HEK293 (cell line): ENCODE measurements around the gene PPFIA2.

ENCODE experiments used
- ZBTB7A ChIP-seq: fragments of 450-650 bp; formaldehyde crosslinking; IDR thresholded peaks from 2 replicates; pipeline ENCODE4 v1.5.1; 2016; ENCODE audit warnings: low read depth, missing biosample characterization, missing genetic modification characterization
- ZNF621 ChIP-seq: fragments of 450-650 bp; formaldehyde crosslinking; IDR thresholded peaks from 2 replicates; pipeline ENCODE4 v1.5.1; 2017; ENCODE audit warnings: missing biosample characterization, missing genetic modification characterization
- TF ChIP-seq, protein P1 (sequence below): fragments of 450-650 bp; formaldehyde crosslinking; optimal IDR thresholded peaks from 2 replicates; pipeline ENCODE3; 2016; ENCODE audit warnings: missing biosample characterization, mild to moderate bottlenecking, missing genetic modification characterization
- TF ChIP-seq, protein P2 (sequence below): fragments of 450-650 bp; formaldehyde crosslinking; IDR thresholded peaks from 2 replicates; pipeline ENCODE4 v1.5.1; 2016; ENCODE audit warnings: missing biosample characterization, missing genetic modification characterization
- TF ChIP-seq, protein P3 (sequence below): fragments of 450-650 bp; formaldehyde crosslinking; IDR thresholded peaks from 2 replicates; pipeline ENCODE4 v1.5.1; 2016; ENCODE audit warnings: missing biosample characterization, missing genetic modification characterization

DNA sequence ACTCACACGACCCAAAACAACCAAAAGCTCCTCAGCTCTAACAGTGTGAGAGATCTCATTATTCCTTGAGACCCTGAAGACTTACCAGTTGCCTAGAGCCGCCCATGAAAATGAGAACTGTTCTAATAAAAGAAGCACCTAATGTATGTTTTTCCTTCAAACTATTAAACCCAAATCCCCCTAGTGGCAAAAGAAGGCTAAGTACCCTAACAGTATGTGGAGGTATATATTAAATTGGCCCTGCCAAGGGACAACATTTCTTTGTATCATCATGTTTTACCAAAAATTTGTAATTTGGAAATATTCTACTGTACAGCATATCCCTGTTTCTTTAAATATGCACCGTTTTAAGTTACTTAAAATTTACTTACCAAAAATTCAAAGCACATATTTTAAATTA, 38.0 kb upstream of the PPFIA2 start:
- TF ChIP-seq, protein P1, sequence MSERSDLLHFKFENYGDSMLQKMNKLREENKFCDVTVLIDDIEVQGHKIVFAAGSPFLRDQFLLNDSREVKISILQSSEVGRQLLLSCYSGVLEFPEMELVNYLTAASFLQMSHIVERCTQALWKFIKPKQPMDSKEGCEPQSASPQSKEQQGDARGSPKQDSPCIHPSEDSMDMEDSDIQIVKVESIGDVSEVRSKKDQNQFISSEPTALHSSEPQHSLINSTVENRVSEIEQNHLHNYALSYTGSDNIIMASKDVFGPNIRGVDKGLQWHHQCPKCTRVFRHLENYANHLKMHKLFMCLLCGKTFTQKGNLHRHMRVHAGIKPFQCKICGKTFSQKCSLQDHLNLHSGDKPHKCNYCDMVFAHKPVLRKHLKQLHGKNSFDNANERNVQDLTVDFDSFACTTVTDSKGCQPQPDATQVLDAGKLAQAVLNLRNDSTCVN (tag by site-specific recombination), result no peak
- TF ChIP-seq, protein P2, sequence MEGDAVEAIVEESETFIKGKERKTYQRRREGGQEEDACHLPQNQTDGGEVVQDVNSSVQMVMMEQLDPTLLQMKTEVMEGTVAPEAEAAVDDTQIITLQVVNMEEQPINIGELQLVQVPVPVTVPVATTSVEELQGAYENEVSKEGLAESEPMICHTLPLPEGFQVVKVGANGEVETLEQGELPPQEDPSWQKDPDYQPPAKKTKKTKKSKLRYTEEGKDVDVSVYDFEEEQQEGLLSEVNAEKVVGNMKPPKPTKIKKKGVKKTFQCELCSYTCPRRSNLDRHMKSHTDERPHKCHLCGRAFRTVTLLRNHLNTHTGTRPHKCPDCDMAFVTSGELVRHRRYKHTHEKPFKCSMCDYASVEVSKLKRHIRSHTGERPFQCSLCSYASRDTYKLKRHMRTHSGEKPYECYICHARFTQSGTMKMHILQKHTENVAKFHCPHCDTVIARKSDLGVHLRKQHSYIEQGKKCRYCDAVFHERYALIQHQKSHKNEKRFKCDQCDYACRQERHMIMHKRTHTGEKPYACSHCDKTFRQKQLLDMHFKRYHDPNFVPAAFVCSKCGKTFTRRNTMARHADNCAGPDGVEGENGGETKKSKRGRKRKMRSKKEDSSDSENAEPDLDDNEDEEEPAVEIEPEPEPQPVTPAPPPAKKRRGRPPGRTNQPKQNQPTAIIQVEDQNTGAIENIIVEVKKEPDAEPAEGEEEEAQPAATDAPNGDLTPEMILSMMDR (tag by site-specific recombination), result no peak
- TF ChIP-seq ZNF621 (tag by site-specific recombination) (no peak), ZBTB7A (no peak)
- TF ChIP-seq, protein P3, sequence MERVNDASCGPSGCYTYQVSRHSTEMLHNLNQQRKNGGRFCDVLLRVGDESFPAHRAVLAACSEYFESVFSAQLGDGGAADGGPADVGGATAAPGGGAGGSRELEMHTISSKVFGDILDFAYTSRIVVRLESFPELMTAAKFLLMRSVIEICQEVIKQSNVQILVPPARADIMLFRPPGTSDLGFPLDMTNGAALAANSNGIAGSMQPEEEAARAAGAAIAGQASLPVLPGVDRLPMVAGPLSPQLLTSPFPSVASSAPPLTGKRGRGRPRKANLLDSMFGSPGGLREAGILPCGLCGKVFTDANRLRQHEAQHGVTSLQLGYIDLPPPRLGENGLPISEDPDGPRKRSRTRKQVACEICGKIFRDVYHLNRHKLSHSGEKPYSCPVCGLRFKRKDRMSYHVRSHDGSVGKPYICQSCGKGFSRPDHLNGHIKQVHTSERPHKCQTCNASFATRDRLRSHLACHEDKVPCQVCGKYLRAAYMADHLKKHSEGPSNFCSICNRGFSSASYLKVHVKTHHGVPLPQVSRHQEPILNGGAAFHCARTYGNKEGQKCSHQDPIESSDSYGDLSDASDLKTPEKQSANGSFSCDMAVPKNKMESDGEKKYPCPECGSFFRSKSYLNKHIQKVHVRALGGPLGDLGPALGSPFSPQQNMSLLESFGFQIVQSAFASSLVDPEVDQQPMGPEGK (tag by site-specific recombination), result no peak
